GM19351 (cell line): ENCODE results near the gene ZNF444.
"Not testable (repeated sequence)": the region's sequence is repeated elsewhere in the genome, so short reads cannot be mapped to it uniquely, and the experiment has no call there.

Experiments used
- ATAC-seq: cut with Tn5 transposase; IDR thresholded peaks from one replicate; pipeline ENCODE4 v1.9.1; 2021; ENCODE audit warnings: mild to moderate bottlenecking, moderate library complexity; ENCODE audit not compliant: unreplicated experiment

ZNF444 gene

GRCh38 chr19:56140583-56141416, at the start of gene ZNF444:
Gene ZNF444, plus strand, starts transcription at chr19:56141287. Its CDS starts 5,625 bp downstream, at chr19:56146912.
- ATAC-seq = peak; percentile 89

- ATAC-seq = no peak
Observed at GRCh38 chr19:56091751-56092546, 49.1 kb upstream of the ZNF444 start.

- no peak for ATAC-seq
Observed at GRCh38 chr19:56092685-56093631, 48.1 kb upstream of the ZNF444 start.

- no peak for ATAC-seq
Observed at GRCh38 chr19:56094449-56094848, 46.6 kb upstream of the ZNF444 start.

GRCh38 chr19:56096665-56097064, 44.4 kb upstream of the ZNF444 start:
- ATAC-seq = no peak

GRCh38 chr19:56097306-56097705, 43.8 kb upstream of the ZNF444 start:
- no peak for ATAC-seq

- ATAC-seq = no peak
Observed at GRCh38 chr19:56097776-56098175, 43.3 kb upstream of the ZNF444 start.

- not testable (repeated sequence) for ATAC-seq
Observed at GRCh38 chr19:56098237-56098636, 42.9 kb upstream of the ZNF444 start.

- ATAC-seq = no peak
Observed at GRCh38 chr19:56098731-56099568, 42.1 kb upstream of the ZNF444 start.

- no peak for ATAC-seq
Observed at GRCh38 chr19:56099638-56100539, 41.2 kb upstream of the ZNF444 start.

- no peak for ATAC-seq
Observed at GRCh38 chr19:56101095-56101494, 40.0 kb upstream of the ZNF444 start.

GRCh38 chr19:56101746-56102535, 39.1 kb upstream of the ZNF444 start:
- no peak for ATAC-seq

- no peak for ATAC-seq
Observed at GRCh38 chr19:56103027-56103614, 38.0 kb upstream of the ZNF444 start.

GRCh38 chr19:56104423-56104822, 36.7 kb upstream of the ZNF444 start:
- no peak for ATAC-seq

- ATAC-seq = no peak
Observed at GRCh38 chr19:56105090-56105701, 35.9 kb upstream of the ZNF444 start.

- not testable (repeated sequence) for ATAC-seq
Observed at GRCh38 chr19:56105831-56106396, 35.2 kb upstream of the ZNF444 start.

- ATAC-seq = no peak
Observed at GRCh38 chr19:56106397-56106849, 34.7 kb upstream of the ZNF444 start.
